Measurements from ENCODE around the gene QPCT.
"Not testable (repeated sequence)": the region's sequence is repeated elsewhere in the genome, so short reads cannot be mapped to it uniquely, and the experiment has no call there.

QPCT gene

DNA sequence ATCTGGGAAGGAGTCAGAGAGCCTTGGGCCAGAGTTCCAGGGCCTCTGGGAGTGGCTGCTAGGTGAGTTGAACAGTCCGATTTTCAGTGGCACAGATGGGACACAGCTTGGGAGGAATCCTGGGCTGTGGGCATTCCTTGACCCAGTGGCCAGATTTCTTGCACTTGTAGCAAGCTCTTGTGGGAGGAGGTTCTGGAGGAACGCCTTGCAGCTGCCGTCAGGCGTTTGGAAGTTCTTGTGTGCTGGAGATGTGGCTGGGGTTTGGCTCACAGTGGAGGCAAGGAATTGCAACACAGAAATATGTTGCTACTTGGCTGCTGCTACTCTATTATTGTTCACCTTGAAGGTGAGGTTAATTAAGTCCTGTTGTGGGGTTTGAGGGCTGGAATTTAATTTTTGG, 39.8 kb downstream of the QPCT start:
- not testable (repeated sequence) for H3K4me1 ChIP-seq (ENCODE audit: control insufficient read depth in 5 of 5, insufficient read depth in 5 of 5, low read length in 5 of 5); H3K9me3 ChIP-seq (ENCODE audit: control insufficient read depth in 5 of 5, low read length in 5 of 5)

DNA sequence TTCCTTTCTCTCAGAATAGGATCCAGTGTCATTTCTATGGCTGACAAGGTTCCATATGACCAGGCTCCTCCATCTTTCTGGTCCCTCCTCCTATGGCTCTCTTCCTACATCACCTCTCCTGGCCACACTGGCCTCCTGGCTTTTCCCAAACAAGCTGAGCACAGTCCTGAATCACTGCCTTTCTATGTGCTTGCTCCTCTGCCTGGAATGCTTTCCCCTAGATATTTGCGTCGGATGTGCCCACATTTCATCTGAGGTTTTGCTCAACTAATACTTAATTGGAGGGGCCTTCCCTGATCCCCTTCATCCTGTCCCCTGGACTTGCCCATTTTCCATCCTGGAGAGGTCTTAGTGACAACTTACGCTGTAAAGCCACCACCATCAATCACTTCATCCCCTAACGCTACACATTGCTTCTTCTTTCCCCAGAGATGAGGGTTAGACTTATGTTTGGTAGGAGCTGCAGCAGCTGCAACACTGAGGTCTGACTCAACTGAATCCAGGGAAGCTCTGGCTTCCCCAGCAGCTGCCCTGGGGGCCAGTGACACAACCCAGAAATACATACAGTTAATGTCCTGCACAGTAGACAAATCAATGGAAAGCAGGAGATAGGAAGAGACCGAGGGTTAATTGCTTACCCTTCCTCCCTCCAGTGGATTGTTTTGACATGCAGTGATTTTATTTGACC, 42.9 kb downstream of the QPCT start:
- H3K9ac ChIP-seq (ENCODE audit: low read length in 5 of 5), result no peak overlapping the region
- H3K36me3 ChIP-seq (ENCODE audit: control insufficient read depth in 5 of 5, insufficient read depth in 5 of 5, low read length in 5 of 5), result no peaks in the 10 kb centered on the region
- no peaks in the 10 kb centered on the region for H3K27me3 ChIP-seq (ENCODE audit: control insufficient read depth in 5 of 5, insufficient read depth in 4 of 5, low read length in 5 of 5)
- H3K27ac ChIP-seq (ENCODE audit: low read depth, low read length), result no peak overlapping the region
- peaks cover 0 to 20% (median 8%) of the 10 kb centered on the region in 5 donors for H3K4me1 ChIP-seq (ENCODE audit: control insufficient read depth in 5 of 5, insufficient read depth in 5 of 5, low read length in 5 of 5)
- H3K9me3 ChIP-seq (ENCODE audit: control insufficient read depth in 5 of 5, low read length in 5 of 5), result no peaks in the 10 kb centered on the region
- H3K4me3 ChIP-seq (ENCODE audit: low read depth in 1 of 5, low read length in 5 of 5), result no peak overlapping the region

More for the DNA sequence above, 39.8 kb downstream of the QPCT start:
- not testable (repeated sequence) for H3K27me3 ChIP-seq (ENCODE audit: control insufficient read depth in 5 of 5, insufficient read depth in 4 of 5, low read length in 5 of 5); H3K9ac ChIP-seq (ENCODE audit: low read length in 5 of 5); H3K4me3 ChIP-seq (ENCODE audit: low read depth in 1 of 5, low read length in 5 of 5); H3K27ac ChIP-seq (ENCODE audit: low read depth, low read length); H3K36me3 ChIP-seq (ENCODE audit: control insufficient read depth in 5 of 5, insufficient read depth in 5 of 5, low read length in 5 of 5)

DNA sequence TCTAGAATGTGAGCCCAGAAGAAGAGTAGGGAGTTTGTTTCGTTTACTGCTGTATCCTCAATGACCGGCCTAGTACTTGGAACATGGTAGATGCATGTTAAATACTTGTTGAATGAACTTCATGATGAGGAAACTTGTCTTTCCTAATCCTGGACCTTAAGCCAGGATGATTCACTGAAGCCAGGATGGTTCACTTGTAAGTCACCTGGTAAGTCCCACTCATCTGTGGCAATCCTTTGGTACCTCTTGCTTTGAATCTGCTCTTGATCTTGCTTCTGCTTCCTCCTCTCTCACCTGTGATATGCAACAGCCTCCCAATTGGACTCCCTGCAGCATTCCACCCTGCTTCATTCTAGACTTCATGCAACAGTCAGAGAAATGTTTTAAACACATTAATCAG, 43.6 kb downstream of the QPCT start:
- Histone ChIP-seq H3K9me3 (ENCODE audit: control insufficient read depth in 5 of 5, low read length in 5 of 5) (no peaks in the 10 kb centered on the region), H3K9ac (ENCODE audit: low read length in 5 of 5) (no peak overlapping the region), H3K36me3 (ENCODE audit: control insufficient read depth in 5 of 5, insufficient read depth in 5 of 5, low read length in 5 of 5) (no peaks in the 10 kb centered on the region), H3K4me1 (ENCODE audit: control insufficient read depth in 5 of 5, insufficient read depth in 5 of 5, low read length in 5 of 5) (peaks cover 0 to 20% (median 8%) of the 10 kb centered on the region in 5 donors), H3K27ac (ENCODE audit: low read depth, low read length) (no peak overlapping the region), H3K4me3 (ENCODE audit: low read depth in 1 of 5, low read length in 5 of 5) (no peak overlapping the region), H3K27me3 (ENCODE audit: control insufficient read depth in 5 of 5, insufficient read depth in 4 of 5, low read length in 5 of 5) (no peaks in the 10 kb centered on the region)

DNA sequence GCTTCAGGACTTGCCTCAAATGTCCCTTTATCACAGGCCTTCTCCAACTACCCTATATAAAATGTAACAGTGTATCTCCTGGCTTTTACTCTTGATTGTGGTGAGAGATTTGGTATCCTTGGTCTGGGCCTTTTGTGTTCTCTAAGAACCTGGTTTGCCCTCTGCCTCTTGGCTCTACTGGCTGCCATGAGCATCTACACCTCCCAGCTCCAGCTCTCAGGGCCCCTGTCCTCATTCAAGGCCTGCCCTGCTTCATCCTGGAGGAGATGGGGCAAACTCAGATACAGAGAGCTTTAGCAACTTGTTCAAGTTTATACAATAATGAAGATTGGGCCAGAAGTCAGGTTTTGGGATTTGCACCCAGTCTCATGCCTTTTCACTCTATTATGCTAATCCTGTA, 45.0 kb downstream of the QPCT start:
- H3K27me3 ChIP-seq (ENCODE audit: control insufficient read depth in 5 of 5, insufficient read depth in 4 of 5, low read length in 5 of 5), result no peaks in the 10 kb centered on the region
- H3K4me3 ChIP-seq (ENCODE audit: low read depth in 1 of 5, low read length in 5 of 5), result no peak overlapping the region
- no peak overlapping the region for H3K27ac ChIP-seq (ENCODE audit: low read depth, low read length)
- H3K9me3 ChIP-seq (ENCODE audit: control insufficient read depth in 5 of 5, low read length in 5 of 5), result no peaks in the 10 kb centered on the region
- no peaks in the 10 kb centered on the region for H3K36me3 ChIP-seq (ENCODE audit: control insufficient read depth in 5 of 5, insufficient read depth in 5 of 5, low read length in 5 of 5)
- peaks cover 0 to 20% (median 8%) of the 10 kb centered on the region in 5 donors for H3K4me1 ChIP-seq (ENCODE audit: control insufficient read depth in 5 of 5, insufficient read depth in 5 of 5, low read length in 5 of 5)
- no peak overlapping the region for H3K9ac ChIP-seq (ENCODE audit: low read length in 5 of 5)

DNA sequence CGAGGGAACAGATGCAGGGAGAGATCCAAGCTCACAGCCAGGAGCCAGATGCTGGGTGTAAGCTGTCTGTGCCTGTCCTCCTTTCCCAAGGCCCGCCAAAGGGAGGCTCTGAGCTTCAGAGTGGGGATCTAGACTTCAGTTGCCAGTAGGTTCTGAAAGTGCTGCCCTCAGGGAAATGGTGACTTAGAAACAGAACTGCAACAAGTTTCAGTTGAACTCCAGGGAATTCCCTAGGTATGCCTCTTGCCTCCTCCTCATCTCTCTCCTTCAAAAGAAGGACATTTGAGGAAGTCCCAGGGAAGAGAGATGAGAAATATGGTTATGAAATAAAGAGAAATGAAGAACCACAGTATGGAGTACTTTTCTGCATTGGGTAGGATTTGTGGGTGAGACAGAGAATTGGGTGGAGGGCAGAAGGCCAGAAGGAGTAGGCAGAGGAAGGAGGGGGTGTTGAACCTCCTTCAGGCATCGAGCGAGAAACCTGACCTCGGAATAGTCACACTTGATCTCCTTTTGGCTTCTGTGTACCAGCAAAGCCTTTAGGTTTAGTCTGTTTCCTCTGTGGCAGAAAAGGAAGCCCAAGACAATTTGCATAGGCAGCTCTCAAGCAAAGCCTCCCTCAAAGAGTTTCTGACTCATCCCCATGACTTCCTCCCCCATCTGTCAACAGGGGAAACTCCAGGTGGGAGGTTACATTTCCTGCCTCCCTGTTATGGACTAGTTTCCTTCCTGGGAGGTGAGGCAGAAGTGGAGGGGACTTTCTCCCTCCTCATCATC, 45.7 kb downstream of the QPCT start:
- no peaks in the 10 kb centered on the region for H3K9me3 ChIP-seq (ENCODE audit: control insufficient read depth in 5 of 5, low read length in 5 of 5)

DNA sequence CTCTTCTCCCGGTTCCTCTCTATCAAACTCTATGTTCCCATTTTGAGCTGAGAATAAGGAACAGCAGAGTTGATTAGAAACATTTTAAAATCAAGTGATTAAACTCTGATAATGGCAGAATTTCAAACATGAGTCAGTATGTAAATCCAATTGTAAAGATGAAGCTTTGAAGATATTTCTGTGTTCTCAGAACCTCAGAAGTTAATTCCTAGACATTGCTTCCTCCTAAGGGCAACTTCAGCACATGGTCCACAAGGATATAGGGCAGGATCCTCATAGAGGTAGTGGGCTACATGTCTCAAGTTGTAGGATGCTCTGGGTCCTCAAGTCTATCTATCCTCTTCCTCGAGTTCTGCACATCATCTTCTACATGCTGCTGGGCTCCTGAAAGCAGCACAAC, 46.3 kb downstream of the QPCT start:
- Histone ChIP-seq H3K4me1 (ENCODE audit: control insufficient read depth in 5 of 5, insufficient read depth in 5 of 5, low read length in 5 of 5) (peaks cover 0 to 20% (median 8%) of the 10 kb centered on the region in 5 donors), H3K9ac (ENCODE audit: low read length in 5 of 5) (no peak overlapping the region), H3K27me3 (ENCODE audit: control insufficient read depth in 5 of 5, insufficient read depth in 4 of 5, low read length in 5 of 5) (no peaks in the 10 kb centered on the region), H3K36me3 (ENCODE audit: control insufficient read depth in 5 of 5, insufficient read depth in 5 of 5, low read length in 5 of 5) (no peaks in the 10 kb centered on the region), H3K27ac (ENCODE audit: low read depth, low read length) (peak overlapping the region; percentile 18), H3K4me3 (ENCODE audit: low read depth in 1 of 5, low read length in 5 of 5) (no peak overlapping the region), H3K9me3 (ENCODE audit: control insufficient read depth in 5 of 5, low read length in 5 of 5) (no peaks in the 10 kb centered on the region)

More for the DNA sequence above, 45.7 kb downstream of the QPCT start:
- Histone ChIP-seq H3K4me3 (ENCODE audit: low read depth in 1 of 5, low read length in 5 of 5) (no peak overlapping the region), H3K27ac (ENCODE audit: low read depth, low read length) (peak overlapping the region; percentile 20), H3K27me3 (ENCODE audit: control insufficient read depth in 5 of 5, insufficient read depth in 4 of 5, low read length in 5 of 5) (no peaks in the 10 kb centered on the region), H3K36me3 (ENCODE audit: control insufficient read depth in 5 of 5, insufficient read depth in 5 of 5, low read length in 5 of 5) (no peaks in the 10 kb centered on the region), H3K9ac (ENCODE audit: low read length in 5 of 5) (no peak overlapping the region), H3K4me1 (ENCODE audit: control insufficient read depth in 5 of 5, insufficient read depth in 5 of 5, low read length in 5 of 5) (peaks cover 0 to 20% (median 8%) of the 10 kb centered on the region in 5 donors)

DNA sequence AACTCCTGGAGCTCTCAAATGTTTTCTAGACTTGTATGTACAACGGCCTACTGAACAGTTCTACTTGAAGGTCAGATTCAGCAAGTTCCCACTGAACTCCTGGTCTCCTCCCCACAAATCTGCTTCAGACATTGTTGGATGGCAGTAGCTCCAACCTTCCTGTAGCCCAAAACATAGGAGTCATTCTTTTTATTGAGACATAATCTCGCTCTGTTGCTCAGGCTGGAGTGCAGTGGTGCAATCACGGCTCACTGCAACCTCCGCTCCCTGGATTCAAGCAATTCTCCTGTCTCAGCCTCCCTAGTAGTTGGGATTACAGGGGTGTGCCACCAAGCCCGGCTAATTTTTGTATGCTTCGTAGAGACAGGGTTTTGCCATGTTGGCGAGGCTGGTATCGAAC, 47.3 kb downstream of the QPCT start:
- no peak overlapping the region for H3K4me3 ChIP-seq (ENCODE audit: low read depth in 1 of 5, low read length in 5 of 5)
- peaks cover 0 to 20% (median 8%) of the 10 kb centered on the region in 5 donors for H3K4me1 ChIP-seq (ENCODE audit: control insufficient read depth in 5 of 5, insufficient read depth in 5 of 5, low read length in 5 of 5)
- no peak overlapping the region for H3K27ac ChIP-seq (ENCODE audit: low read depth, low read length)
- H3K9me3 ChIP-seq (ENCODE audit: control insufficient read depth in 5 of 5, low read length in 5 of 5), result no peaks in the 10 kb centered on the region
- H3K36me3 ChIP-seq (ENCODE audit: control insufficient read depth in 5 of 5, insufficient read depth in 5 of 5, low read length in 5 of 5), result no peaks in the 10 kb centered on the region
- no peak overlapping the region for H3K9ac ChIP-seq (ENCODE audit: low read length in 5 of 5)
- H3K27me3 ChIP-seq (ENCODE audit: control insufficient read depth in 5 of 5, insufficient read depth in 4 of 5, low read length in 5 of 5), result no peaks in the 10 kb centered on the region

DNA sequence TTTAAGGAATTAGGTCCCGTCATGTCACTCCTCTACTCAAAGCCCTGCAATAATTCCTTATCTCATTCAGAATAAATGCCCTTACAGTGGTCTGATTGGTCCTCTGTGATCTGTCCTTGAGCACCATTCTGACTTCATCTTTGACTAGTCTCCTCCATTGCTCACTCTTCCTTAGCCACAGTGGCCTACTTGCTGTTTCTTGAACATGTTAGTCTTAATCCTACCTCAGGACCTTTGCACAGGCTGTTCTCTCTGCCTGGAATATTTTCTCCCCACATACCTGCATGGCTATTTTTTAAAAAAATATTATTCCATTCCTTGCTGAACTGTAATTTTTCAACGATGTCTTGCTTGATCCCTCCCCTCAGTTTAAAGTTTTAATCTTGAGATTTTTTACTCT, 48.0 kb downstream of the QPCT start:
- Histone ChIP-seq H3K9ac (ENCODE audit: low read length in 5 of 5) (no peak overlapping the region), H3K27me3 (ENCODE audit: control insufficient read depth in 5 of 5, insufficient read depth in 4 of 5, low read length in 5 of 5) (no peaks in the 10 kb centered on the region), H3K27ac (ENCODE audit: low read depth, low read length) (no peak overlapping the region), H3K9me3 (ENCODE audit: control insufficient read depth in 5 of 5, low read length in 5 of 5) (no peaks in the 10 kb centered on the region), H3K4me1 (ENCODE audit: control insufficient read depth in 5 of 5, insufficient read depth in 5 of 5, low read length in 5 of 5) (peaks cover 0 to 20% (median 8%) of the 10 kb centered on the region in 5 donors), H3K36me3 (ENCODE audit: control insufficient read depth in 5 of 5, insufficient read depth in 5 of 5, low read length in 5 of 5) (no peaks in the 10 kb centered on the region), H3K4me3 (ENCODE audit: low read depth in 1 of 5, low read length in 5 of 5) (no peak overlapping the region)

DNA sequence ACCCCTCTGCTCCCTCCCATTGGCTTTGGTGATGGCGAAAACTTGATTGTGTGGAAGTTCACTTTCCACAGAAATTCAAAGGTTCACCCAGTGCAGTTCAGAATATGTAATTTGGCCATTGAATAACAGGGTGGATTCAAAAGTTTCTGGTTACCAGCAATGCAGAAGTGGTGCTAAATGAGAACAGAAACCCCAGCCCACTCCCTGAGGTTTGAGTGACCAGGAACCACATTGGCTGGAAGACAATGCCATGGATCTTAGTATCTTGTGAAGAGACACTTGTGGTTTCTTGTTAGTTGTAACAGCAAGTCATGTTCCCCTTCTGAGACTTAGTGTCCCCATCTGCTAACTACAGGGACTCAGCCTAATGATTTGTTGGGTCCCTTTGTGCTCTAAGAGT, 49.8 kb downstream of the QPCT start:
- Histone ChIP-seq H3K9me3 (ENCODE audit: control insufficient read depth in 5 of 5, low read length in 5 of 5) (no peaks in the 10 kb centered on the region), H3K9ac (ENCODE audit: low read length in 5 of 5) (no peak overlapping the region)

DNA sequence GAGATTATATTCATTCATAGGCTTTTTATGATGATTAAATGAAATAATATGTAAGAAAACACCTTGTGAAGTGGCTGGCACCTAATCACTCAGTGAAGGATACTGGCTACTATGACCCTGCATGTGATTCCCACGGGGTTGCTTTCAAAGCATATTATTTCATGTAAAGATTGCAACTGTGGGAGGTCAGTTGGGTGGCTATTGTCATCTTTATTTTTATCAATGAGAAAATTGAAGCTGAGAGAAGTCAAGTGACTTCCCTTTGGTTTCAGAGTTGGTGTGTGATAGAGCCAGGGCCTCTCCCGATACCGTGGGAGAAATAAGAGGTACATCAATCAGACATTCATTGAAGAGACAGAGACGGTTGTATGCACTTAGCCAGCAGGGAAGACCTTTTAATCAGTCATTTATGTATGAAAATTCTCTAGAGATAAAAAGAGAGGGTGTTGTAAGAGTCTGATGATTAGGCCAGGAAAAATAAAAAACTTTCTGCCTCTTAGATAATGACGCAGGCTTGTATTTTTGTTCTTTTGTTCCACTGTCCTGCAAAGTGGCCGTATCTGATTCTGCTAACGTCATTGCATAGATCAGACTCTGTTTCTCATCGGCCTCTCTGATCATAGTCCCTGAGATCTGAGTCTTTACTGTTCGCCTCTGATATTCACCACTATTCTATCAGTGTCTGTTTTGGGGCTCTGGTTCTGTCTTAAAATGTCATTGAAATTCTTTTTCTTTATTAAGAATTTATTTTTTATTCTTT, 50.5 kb downstream of the QPCT start:
- H3K9me3 ChIP-seq (ENCODE audit: control insufficient read depth in 5 of 5, low read length in 5 of 5), result no peaks in the 10 kb centered on the region
- peaks cover 0 to 13% (median 5%) of the 10 kb centered on the region in 5 donors for H3K4me1 ChIP-seq (ENCODE audit: control insufficient read depth in 5 of 5, insufficient read depth in 5 of 5, low read length in 5 of 5)
- H3K36me3 ChIP-seq (ENCODE audit: control insufficient read depth in 5 of 5, insufficient read depth in 5 of 5, low read length in 5 of 5), result no peaks in the 10 kb centered on the region
- H3K9ac ChIP-seq (ENCODE audit: low read length in 5 of 5), result no peak overlapping the region
- H3K27me3 ChIP-seq (ENCODE audit: control insufficient read depth in 5 of 5, insufficient read depth in 4 of 5, low read length in 5 of 5), result no peaks in the 10 kb centered on the region
- H3K27ac ChIP-seq (ENCODE audit: low read depth, low read length), result no peak overlapping the region
- no peak overlapping the region for H3K4me3 ChIP-seq (ENCODE audit: low read depth in 1 of 5, low read length in 5 of 5)

More for the DNA sequence above, 49.8 kb downstream of the QPCT start:
- no peak overlapping the region for H3K27ac ChIP-seq (ENCODE audit: low read depth, low read length)
- H3K27me3 ChIP-seq (ENCODE audit: control insufficient read depth in 5 of 5, insufficient read depth in 4 of 5, low read length in 5 of 5), result no peaks in the 10 kb centered on the region
- peaks cover 0 to 20% (median 8%) of the 10 kb centered on the region in 5 donors for H3K4me1 ChIP-seq (ENCODE audit: control insufficient read depth in 5 of 5, insufficient read depth in 5 of 5, low read length in 5 of 5)
- H3K36me3 ChIP-seq (ENCODE audit: control insufficient read depth in 5 of 5, insufficient read depth in 5 of 5, low read length in 5 of 5), result no peaks in the 10 kb centered on the region
- H3K4me3 ChIP-seq (ENCODE audit: low read depth in 1 of 5, low read length in 5 of 5), result no peak overlapping the region

Measured in subcutaneous abdominal adipose tissue (tissue), 5 donors.